Aorta (tissue), 5 donors: ENCODE results near the gene EIF4G3. TPM values are rescaled to one million over a fixed set of nuclear protein-coding genes. Genes with fewer than 3 reads are reported as not detected.
A peak's percentile ranks its signal among the peaks of the same experiment; 100 is the strongest.

Source experiments
- ATAC-seq: fragments of 200-7000 bp; cut with Tn5 transposase; one replicate; pipeline ENCODE4 v1.9.1; 2022; ENCODE audit warnings: moderate library complexity; ENCODE audit not compliant: low FRiP score
- DNase-seq, 2 donors: peaks; one replicate each; pipeline ENCODE4 v3.0.0-alpha.2; 2020
- H3K27ac ChIP-seq, 2 donors: one replicate each; pipeline ENCODE4 v1.5.1; 2013; ENCODE audit warnings: low read length in 2 of 2, mild to moderate bottlenecking in 2 of 2, moderate library complexity in 2 of 2, control low read depth in 1 of 2, inconsistent platforms in 1 of 2, low read depth in 1 of 2
- H3K27me3 ChIP-seq, 2 donors: one replicate each; pipeline ENCODE4 v1.6.1; 2013; ENCODE audit warnings: control low read depth in 1 of 2, low read length in 1 of 2, mild to moderate bottlenecking in 1 of 2, moderate library complexity in 1 of 2; ENCODE audit not compliant: insufficient read depth in 2 of 2, control insufficient read depth in 1 of 2
- H3K36me3 ChIP-seq, 2 donors: one replicate each; pipeline ENCODE4 v1.6.1; 2013; ENCODE audit warnings: control low read depth in 1 of 2, low read length in 1 of 2, mild to moderate bottlenecking in 1 of 2; ENCODE audit not compliant: insufficient read depth in 2 of 2, control insufficient read depth in 1 of 2
- H3K4me1 ChIP-seq, 2 donors: one replicate each; pipeline ENCODE4 v1.6.1; 2013; ENCODE audit warnings: low read length in 2 of 2, control low read depth in 1 of 2, mild to moderate bottlenecking in 1 of 2, moderate library complexity in 1 of 2; ENCODE audit not compliant: insufficient read depth in 2 of 2, control insufficient read depth in 1 of 2
- H3K4me3 ChIP-seq, 2 donors: one replicate each; pipeline ENCODE4 v1.5.1; 2013; ENCODE audit warnings: low read length in 2 of 2, control low read depth in 1 of 2, mild to moderate bottlenecking in 1 of 2
- H3K9me3 ChIP-seq: one replicate; pipeline ENCODE4 v1.6.1; 2013; ENCODE audit warnings: mild to moderate bottlenecking, low read length; ENCODE audit not compliant: control insufficient read depth
- WGBS, 2 donors: extraction: QIAGEN DNeasy Blood & Tissue Kit; methylation state at CpG; one replicate each; pipeline ENCODE4 v1.1.7; 2013; 5-methylcytosine and 5-hydroxymethylcytosine counted together
- intact Hi-C, 2 donors: fragments of 100-400 bp; cut with DNase I; formaldehyde crosslinking; loops; one replicate each; pipeline versions ENCODE4 v1.14.2 to v1.15.0; 2022
- long read RNA-seq, 2 donors: library from polyadenylated mRNA; unstranded; transcript quantifications; one replicate each; pipeline ENCODE4 v2.0.0, GENCODE V29; 2020 to 2021
- polyA plus RNA-seq, 2 donors: library from polyadenylated mRNA; stranded (reverse); fragments of 200-250 nt; gene quantifications; one replicate each; pipeline ENCODE4 v1.2.3, GENCODE V29; 2013
- total RNA-seq, 2 donors: library from RNA; stranded (reverse); fragmentation: NEBNext Ultra II Directional; extraction: Animal tissue kit (Norgen Biotek cat#: 25700); gene quantifications; one replicate each; pipeline ENCODE4 v1.2.1, GENCODE V29; 2021
- donor health status: healthy with polysubstance abuse.
- donor health status: Bipolar disorder and iron deficiency.
- donor health status: DM: no; HTN: no; CAD: no.
- donor health status: DM: no; HTN: no; CAD: no.
- donor health status: DM: yes; HTN: yes; CAD: no.

The EIF4G3 gene
- total RNA-seq (10 to 100 TPM; 59.0 to 84.4 TPM), polyA plus RNA-seq (10 to 100 TPM in 1 of 2 donors, 1 to 10 TPM in 1; 7.3 to 15.6 TPM)
- long read RNA-seq, donor 1, partial matches to known transcripts = 23 of 40 reads
- long read RNA-seq, donor 1, other reads (novel, unspliced or antisense) = 17 of 40 reads
- long read RNA-seq, donor 2, partial matches to known transcripts = 17 of 58 reads
- long read RNA-seq, donor 2, other reads (novel, unspliced or antisense) = 41 of 58 reads

DNA sequence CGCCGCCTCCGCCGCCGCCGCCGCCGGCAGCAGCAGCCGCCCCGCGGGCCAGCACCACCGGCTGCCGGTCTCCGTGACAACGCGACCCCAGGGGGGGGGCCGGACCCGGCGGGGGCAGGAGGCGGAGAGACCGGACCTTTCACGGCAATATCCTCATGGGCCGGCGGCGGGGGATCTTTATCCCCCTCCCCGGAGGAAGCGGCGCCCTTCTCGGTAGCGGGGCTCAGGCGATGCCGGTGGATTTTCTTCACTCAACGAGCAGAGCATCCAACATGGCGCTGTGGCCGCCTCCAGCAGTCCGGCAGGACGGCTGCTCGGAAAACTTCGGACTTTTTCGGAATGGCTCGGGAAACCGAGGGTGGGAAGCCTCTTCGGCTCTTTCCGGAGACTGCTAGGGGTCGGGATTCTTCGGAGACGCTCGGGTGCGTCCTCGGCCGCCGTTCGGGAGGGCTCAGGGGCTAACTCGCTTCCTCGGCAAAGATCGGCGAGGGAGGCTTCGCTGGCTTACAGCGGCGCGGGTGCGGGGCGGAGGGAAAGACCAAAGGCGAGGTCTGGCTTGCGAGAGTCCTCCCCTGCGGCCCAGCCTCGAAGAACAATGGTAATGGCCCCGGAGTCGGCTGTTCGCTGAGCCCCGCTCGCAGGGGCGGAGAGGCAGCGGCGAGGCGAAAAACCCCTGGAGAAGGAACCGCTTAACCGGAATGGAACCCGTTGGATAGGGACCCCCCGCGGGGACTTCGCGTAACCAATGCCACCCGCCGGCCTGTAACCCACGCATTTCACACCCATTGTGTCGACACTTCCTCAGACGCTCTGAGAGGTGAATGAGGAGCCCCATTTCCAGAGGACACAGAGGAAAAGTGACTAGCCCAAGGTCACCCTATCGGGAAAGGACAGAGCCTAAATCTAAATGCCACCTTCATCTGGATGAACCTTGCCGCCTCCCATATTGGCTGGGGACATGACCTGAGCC lies at the start of gene EIF4G3:
Gene EIF4G3 (minus strand): TSS at position 312 of the 970 bp plus-strand sequence. CDS start 174,155 bp downstream, outside the sequence.
- Histone ChIP-seq H3K36me3 (no peaks in the 10 kb centered on the region), H3K4me3 (peak within 1 kb of the TSS; percentile 84 to 96), H3K27ac (peak within 1 kb of the TSS in 1 of 2 donors; percentile 76), H3K4me1 (no peaks in the 10 kb centered on the region), H3K9me3 (no peaks in the 10 kb centered on the region), H3K27me3 (no peaks in the 10 kb centered on the region)
- 2 to 3% methylated on average over 66 to 90 of the region's 90 CpGs for WGBS, 2 donors
- DNase-seq = peak; percentile 99 to 100
- ATAC-seq = peak; percentile 98
- intact Hi-C loops = loop anchor here in 1 of 2 donors (2.0 kb wide), 1 partner anchor 390 kb away; the partner anchor contains the start of gene HP1BP3

- DNase-seq (no peak), ATAC-seq (no peak)
- WGBS, 2 donors = 94 to 95% methylated on average over 33 of the region's 33 CpGs
- Histone ChIP-seq H3K27ac (no peak overlapping the region), H3K9me3 (no peaks in the 10 kb centered on the region), H3K36me3 (peaks cover 6 to 18% of the 10 kb centered on the region in 2 donors), H3K4me3 (no peak overlapping the region), H3K4me1 (no peaks in the 10 kb centered on the region), H3K27me3 (no peaks in the 10 kb centered on the region)
- intact Hi-C loops = loop anchor here in 1 of 2 donors (10.0 kb wide), 1 partner anchor 430 kb away; no protein-coding TSS in a partner anchor
Measured at GRCh38 chr1:21225065-21225464, 48.4 kb upstream of the EIF4G3 start.

DNA sequence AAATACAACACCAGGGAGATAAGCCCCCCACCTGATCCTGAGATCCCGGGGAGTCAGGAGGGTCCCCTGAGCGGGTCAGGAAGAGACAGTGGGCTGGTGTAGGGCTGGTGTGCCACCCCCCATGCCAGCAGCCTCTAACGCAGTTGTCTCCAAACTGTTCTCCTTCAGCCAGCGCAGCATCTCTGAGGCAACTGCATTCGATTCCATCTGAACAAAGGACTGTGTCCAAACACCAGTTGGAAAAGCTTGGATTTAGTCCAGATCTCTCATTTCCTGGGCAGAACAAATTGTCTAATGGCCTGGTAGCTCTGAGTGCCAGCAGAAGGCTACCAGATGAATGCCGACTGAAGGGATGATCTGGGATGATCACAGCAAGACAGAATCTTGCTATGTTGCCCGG lies 44.1 kb upstream of the EIF4G3 start:
- Histone ChIP-seq H3K27me3 (no peaks in the 10 kb centered on the region), H3K4me1 (no peaks in the 10 kb centered on the region), H3K36me3 (peaks cover 6 to 20% of the 10 kb centered on the region in 2 donors), H3K9me3 (no peaks in the 10 kb centered on the region), H3K4me3 (no peak overlapping the region), H3K27ac (no peak overlapping the region)
- intact Hi-C loops = loop anchor here in 1 of 2 donors (10.0 kb wide), 1 partner anchor 434 kb away; no protein-coding TSS in a partner anchor
- no peak for DNase-seq
- ATAC-seq = no peak
- 70 to 74% methylated on average over 7 of the region's 7 CpGs for WGBS, 2 donors

DNA sequence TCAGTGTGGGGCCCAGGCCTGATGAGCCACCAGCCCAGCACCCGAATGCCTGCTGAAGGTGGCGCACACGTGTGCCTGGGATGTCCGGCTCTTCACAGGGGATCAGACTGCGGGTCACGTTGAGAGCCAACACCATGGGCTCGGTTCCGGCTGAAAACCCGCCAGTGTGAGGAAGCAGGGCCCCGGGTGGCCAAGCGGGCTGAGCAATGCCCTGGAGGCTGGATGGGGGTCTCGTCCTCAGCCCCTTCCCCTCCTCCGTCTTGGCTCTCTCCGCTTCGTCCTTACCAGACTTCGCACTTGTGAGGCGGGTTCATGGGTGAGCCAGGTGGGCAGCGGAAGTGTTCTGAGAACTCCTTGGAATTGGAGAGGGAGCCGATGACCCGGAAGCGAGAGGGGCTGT lies 43.0 kb upstream of the EIF4G3 start:
- H3K27me3 ChIP-seq = no peaks in the 10 kb centered on the region
- H3K4me3 ChIP-seq = no peak overlapping the region
- H3K36me3 ChIP-seq = peaks cover 3 to 15% of the 10 kb centered on the region in 2 donors
- H3K27ac ChIP-seq = no peak overlapping the region
- DNase-seq = no peak
- intact Hi-C loops = loop anchor here in 1 of 2 donors (5.0 to 10.0 kb wide), 2 partner anchors 148 to 435 kb away; no protein-coding TSS in a partner anchor
- H3K9me3 ChIP-seq = no peaks in the 10 kb centered on the region
- 90 to 93% methylated on average over 21 of the region's 21 CpGs for WGBS, 2 donors
- no peaks in the 10 kb centered on the region for H3K4me1 ChIP-seq
- ATAC-seq = no peak

DNA sequence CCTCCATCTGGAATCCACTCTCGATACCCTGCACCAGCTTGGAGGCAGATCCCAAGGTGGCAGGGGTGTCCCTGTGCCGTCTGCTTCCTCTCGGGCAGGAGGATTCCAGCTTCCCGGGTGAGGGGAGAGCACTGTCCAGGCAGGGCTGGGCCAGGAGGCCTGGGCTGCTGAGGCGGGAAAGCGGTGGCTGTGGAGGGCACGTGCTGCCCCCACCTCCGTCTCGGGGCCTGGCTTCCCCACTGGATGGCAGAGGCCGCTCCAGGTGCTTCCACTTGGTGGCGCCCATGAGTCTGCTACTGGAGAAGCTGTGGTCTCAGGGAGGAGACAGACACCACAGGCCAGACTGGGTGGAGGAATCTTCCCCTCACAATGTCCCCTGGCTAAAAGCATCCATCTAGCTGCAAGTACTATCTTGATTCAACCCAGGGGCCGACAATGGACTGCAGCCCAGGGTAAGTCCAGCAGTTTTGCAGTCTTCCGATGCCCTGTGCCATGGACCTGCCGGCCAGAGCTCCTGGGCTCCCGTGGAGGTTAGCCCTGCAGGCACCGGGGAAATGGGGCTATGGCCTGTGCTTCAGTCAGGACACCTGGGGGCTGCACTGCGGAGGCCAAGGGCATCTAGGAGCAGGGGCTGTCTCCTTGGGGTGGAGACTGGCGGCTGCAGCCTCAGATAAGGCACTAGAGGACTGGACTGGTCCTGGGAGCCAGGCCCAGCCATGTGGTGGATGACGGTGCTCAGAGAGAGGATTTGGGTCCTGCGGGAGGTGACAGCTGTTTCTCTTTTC lies 41.3 kb upstream of the EIF4G3 start:
- DNase-seq (peak in 1 of 2 donors; percentile 78), ATAC-seq (peak; percentile 34)
- intact Hi-C loops = loop anchor here in 1 of 2 donors (5.0 kb wide), 1 partner anchor 149 kb away; no protein-coding TSS in a partner anchor
- 76 to 79% methylated on average over 19 to 20 of the region's 20 CpGs for WGBS, 2 donors
- Histone ChIP-seq H3K4me1 (no peaks in the 10 kb centered on the region), H3K27ac (no peak overlapping the region), H3K36me3 (peaks cover 0 to 11% of the 10 kb centered on the region in 2 donors), H3K4me3 (no peak overlapping the region), H3K9me3 (no peaks in the 10 kb centered on the region), H3K27me3 (no peaks in the 10 kb centered on the region)

DNA sequence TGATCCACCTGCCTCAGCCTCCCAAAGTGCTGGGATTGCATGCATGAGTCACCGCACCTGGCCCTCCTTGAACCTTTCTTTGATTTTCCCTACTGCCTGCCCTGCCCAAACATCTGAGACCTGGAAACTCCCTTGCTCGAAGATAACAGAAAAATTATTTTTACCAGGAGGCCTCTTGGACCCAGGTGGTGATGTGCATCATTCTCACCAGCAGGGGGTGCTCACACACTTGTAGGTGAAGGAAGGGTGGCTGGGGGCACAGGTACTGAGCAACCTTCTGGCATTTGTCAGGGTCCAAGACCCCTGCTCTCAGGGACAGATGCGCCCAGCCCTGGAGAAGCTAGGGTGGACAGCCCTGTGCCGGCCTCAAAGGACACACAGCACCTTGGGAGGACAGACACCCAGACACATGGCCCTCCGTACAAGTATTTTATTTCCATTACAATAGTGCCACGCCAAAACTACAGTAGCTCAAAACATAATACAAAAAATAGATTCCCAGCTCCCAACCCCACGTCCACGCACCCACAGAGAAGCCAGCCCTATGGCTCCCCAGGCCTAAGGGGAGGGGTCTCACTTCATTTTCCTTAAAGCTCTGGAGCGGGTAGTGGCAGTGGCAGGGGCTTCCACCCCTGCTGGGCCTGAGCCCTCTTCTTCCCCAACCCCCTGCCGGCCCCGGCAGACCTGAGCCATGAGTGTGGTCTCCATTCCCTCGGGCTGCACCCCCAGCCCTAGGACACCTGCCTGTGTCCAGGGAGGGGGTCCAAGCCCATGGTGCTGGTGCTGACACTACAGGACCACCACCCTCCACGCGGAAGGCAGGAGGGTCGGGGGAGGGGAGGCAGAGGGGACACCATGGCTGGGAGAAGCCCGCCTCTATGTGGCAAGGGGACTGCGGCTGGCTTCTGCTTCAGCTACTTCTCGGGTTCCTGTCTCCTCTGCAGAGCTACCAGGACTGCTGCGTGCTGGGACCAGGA lies 40.4 kb upstream of the EIF4G3 start:
- peak; percentile 39 for ATAC-seq
- Histone ChIP-seq H3K4me1 (no peaks in the 10 kb centered on the region), H3K27ac (no peak overlapping the region), H3K4me3 (no peak overlapping the region), H3K27me3 (no peaks in the 10 kb centered on the region), H3K36me3 (peaks cover 0 to 11% of the 10 kb centered on the region in 2 donors), H3K9me3 (no peaks in the 10 kb centered on the region)
- intact Hi-C loops = loop anchor here in 1 of 2 donors (5.0 kb wide), 1 partner anchor 150 kb away; no protein-coding TSS in a partner anchor
- DNase-seq = peak; percentile 65 to 86
- WGBS, 2 donors = 77 to 81% methylated on average over 19 of the region's 19 CpGs

DNA sequence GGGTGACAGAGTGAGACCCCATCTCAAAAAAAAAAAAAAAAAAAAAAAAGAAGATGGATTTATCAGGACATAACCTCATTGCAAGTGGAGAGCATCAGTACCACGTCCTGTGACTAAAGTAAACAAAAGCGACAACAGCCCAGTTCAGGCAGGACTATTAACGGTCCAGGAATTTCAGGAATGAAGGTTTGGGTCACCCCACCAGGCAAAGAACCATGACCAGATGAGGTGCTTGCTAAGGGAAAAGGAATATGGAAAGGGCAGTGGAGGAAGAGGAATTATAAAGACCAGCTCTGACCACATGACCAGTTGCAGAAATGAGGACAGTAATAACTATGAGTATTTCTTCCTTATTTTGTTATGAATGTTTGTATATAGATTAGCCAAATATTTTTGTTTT lies 35.4 kb upstream of the EIF4G3 start:
- Histone ChIP-seq H3K36me3 (no peaks in the 10 kb centered on the region), H3K9me3 (no peaks in the 10 kb centered on the region), H3K4me1 (no peaks in the 10 kb centered on the region), H3K4me3 (no peak overlapping the region), H3K27me3 (no peaks in the 10 kb centered on the region), H3K27ac (no peak overlapping the region)
- DNase-seq (no peak), ATAC-seq (no peak)
- intact Hi-C loops = no loop called here
- 37 to 40% methylated on average over 3 of the region's 3 CpGs for WGBS, 2 donors
